Natural killer cell treated with Interleukin-12 subunit alpha and Interleukin-12 subunit beta and Interleukin-15 and Interleukin-18, amount 100 ng/mL, for 72 hours (primary cell): ENCODE measurements around the gene CNPPD1. TPM values are rescaled to one million over a fixed set of nuclear protein-coding genes. Genes with fewer than 3 reads are reported as not detected.
A peak's percentile ranks its signal among the peaks of the same experiment; 100 is the strongest.

Experiments used
- ATAC-seq, 2 donors: fragments of 150-1000 bp; cut with Tn5 transposase in 1 of 2; sonication (Bioruptor Pico), chemical (Tn5 transposase) in 1 of 2; 2 replicates each; pipeline ENCODE4 v1.10.0; 2021
- DNase-seq: peaks from one replicate; pipeline ENCODE4 v3.0.0; 2022; ENCODE audit warnings: low spot score
- H3K27ac Mint-ChIP-seq, 2 donors: 1 replicate in 1 of 2; 2 replicates in 1 of 2; pipeline ENCODE4 v1.8.0; 2022; ENCODE audit warnings: mixed read lengths in 2 of 2, mild to moderate bottlenecking in 1 of 2, moderate library complexity in 1 of 2
- H3K27me3 Mint-ChIP-seq, 2 donors: 1 replicate in 1 of 2; 2 replicates in 1 of 2; pipeline ENCODE4 v1.8.0; 2022; ENCODE audit warnings: mixed read lengths in 2 of 2
- H3K36me3 Mint-ChIP-seq: one replicate; pipeline ENCODE4 v1.8.0; 2022; ENCODE audit warnings: mixed read lengths
- H3K4me1 Mint-ChIP-seq, 2 donors: 1 replicate in 1 of 2; 2 replicates in 1 of 2; pipeline ENCODE4 v1.8.0; 2022; ENCODE audit warnings: low read depth in 2 of 2, mixed read lengths in 2 of 2, mild to moderate bottlenecking in 1 of 2
- H3K4me3 Mint-ChIP-seq: one replicate; pipeline ENCODE4 v1.8.0; 2022; ENCODE audit warnings: mixed read lengths
- H3K9me3 Mint-ChIP-seq: 2 replicates; pipeline ENCODE4 v1.8.0; 2022; ENCODE audit warnings: mixed read lengths
- total RNA-seq, 2 donors: library from RNA; stranded (reverse); gene quantifications; one replicate each; pipeline ENCODE4 v1.2.3, GENCODE V29; 2022

The CNPPD1 gene
- total RNA-seq, 2 donors from 2014 or later, result 60.8 to 68.5 TPM

GRCh38 chr2:219168932-219169331, 7.8 kb downstream of the CNPPD1 start:
- Mint-ChIP-seq H3K36me3 (peaks cover 6% of the 10 kb centered on the region), H3K27me3 (no peaks in the 10 kb centered on the region), H3K9me3 (no peaks in the 10 kb centered on the region), H3K4me3 (no peak overlapping the region), H3K4me1 (peaks cover 5 to 9% of the 10 kb centered on the region in 2 donors), H3K27ac (no peak overlapping the region)
- DNase-seq (no peak), ATAC-seq (no peak)

GRCh38 chr2:219168526-219168925, 8.2 kb downstream of the CNPPD1 start:
- Mint-ChIP-seq H3K9me3 (no peaks in the 10 kb centered on the region), H3K4me1 (peaks cover 5 to 7% of the 10 kb centered on the region in 2 donors), H3K36me3 (peaks cover 6% of the 10 kb centered on the region), H3K27ac (no peak overlapping the region), H3K4me3 (no peak overlapping the region), H3K27me3 (no peaks in the 10 kb centered on the region)
- ATAC-seq (no peak), DNase-seq (no peak)

- no peak overlapping the region for H3K4me3 Mint-ChIP-seq
- H3K4me1 Mint-ChIP-seq, result peaks cover 5 to 7% of the 10 kb centered on the region in 2 donors
- H3K9me3 Mint-ChIP-seq, result no peaks in the 10 kb centered on the region
- no peaks in the 10 kb centered on the region for H3K27me3 Mint-ChIP-seq
- ATAC-seq, result no peak
- no peak for DNase-seq
- H3K36me3 Mint-ChIP-seq, result peaks cover 6% of the 10 kb centered on the region
- no peak overlapping the region for H3K27ac Mint-ChIP-seq
Observed at GRCh38 chr2:219167997-219168396, 8.7 kb downstream of the CNPPD1 start.

- H3K9me3 Mint-ChIP-seq, result no peaks in the 10 kb centered on the region
- no peaks in the 10 kb centered on the region for H3K27me3 Mint-ChIP-seq
- H3K27ac Mint-ChIP-seq, result no peak overlapping the region
- DNase-seq, result no peak
- no peak for ATAC-seq
- peaks cover 7 to 10% of the 10 kb centered on the region in 2 donors for H3K4me1 Mint-ChIP-seq
- H3K4me3 Mint-ChIP-seq, result no peak overlapping the region
- no peaks in the 10 kb centered on the region for H3K36me3 Mint-ChIP-seq
Observed at GRCh38 chr2:219165058-219165911, 11.4 kb downstream of the CNPPD1 start.

GRCh38 chr2:219163156-219163555, 13.6 kb downstream of the CNPPD1 start:
- Mint-ChIP-seq H3K27ac (no peak overlapping the region), H3K4me3 (no peak overlapping the region), H3K36me3 (no peaks in the 10 kb centered on the region), H3K4me1 (peaks cover 17 to 18% of the 10 kb centered on the region in 2 donors), H3K9me3 (no peaks in the 10 kb centered on the region), H3K27me3 (no peaks in the 10 kb centered on the region)
- no peak for DNase-seq
- ATAC-seq, result no peak

GRCh38 chr2:219161097-219161496, 15.6 kb downstream of the CNPPD1 start:
- DNase-seq, result no peak
- Mint-ChIP-seq H3K27me3 (no peaks in the 10 kb centered on the region), H3K4me1 (peaks cover 15 to 17% of the 10 kb centered on the region in 2 donors), H3K9me3 (no peaks in the 10 kb centered on the region), H3K27ac (peak overlapping the region; percentile 73 to 77), H3K4me3 (peak overlapping the region; percentile 82), H3K36me3 (peaks cover 11% of the 10 kb centered on the region)
- ATAC-seq, result no peak

- Mint-ChIP-seq H3K27me3 (no peaks in the 10 kb centered on the region), H3K4me1 (peaks cover 15 to 17% of the 10 kb centered on the region in 2 donors), H3K27ac (peak within 1 kb of the TSS; percentile 73 to 77), H3K36me3 (peaks cover 11% of the 10 kb centered on the region), H3K9me3 (no peaks in the 10 kb centered on the region), H3K4me3 (peak within 1 kb of the TSS; percentile 82)
- peak; percentile 95 for DNase-seq
- peak; percentile 94 for ATAC-seq
Observed at GRCh38 chr2:219160186-219161017, 16.3 kb downstream of the CNPPD1 start, which contains the start of gene NHEJ1. Gene NHEJ1 (minus strand): TSS chr2:219160815. CDS start chr2:219158362, 2,453 bp downstream.

GRCh38 chr2:219159771-219160185, 16.9 kb downstream of the CNPPD1 start:
- ATAC-seq (no peak), DNase-seq (no peak)
- H3K9me3 Mint-ChIP-seq, result no peaks in the 10 kb centered on the region

GRCh38 chr2:219158586-219158985, 18.1 kb downstream of the CNPPD1 start:
- no peak for ATAC-seq
- Mint-ChIP-seq H3K27ac (no peak overlapping the region), H3K36me3 (peaks cover 12% of the 10 kb centered on the region), H3K9me3 (no peaks in the 10 kb centered on the region), H3K4me1 (peaks cover 15 to 17% of the 10 kb centered on the region in 2 donors), H3K27me3 (no peaks in the 10 kb centered on the region), H3K4me3 (peak overlapping the region; percentile 3)
- DNase-seq, result no peak

More at GRCh38 chr2:219159771-219160185, 16.9 kb downstream of the CNPPD1 start:
- Mint-ChIP-seq H3K4me1 (peaks cover 15 to 17% of the 10 kb centered on the region in 2 donors), H3K27me3 (no peaks in the 10 kb centered on the region), H3K4me3 (peak overlapping the region; percentile 82), H3K36me3 (peaks cover 11% of the 10 kb centered on the region), H3K27ac (peak overlapping the region; percentile 73 to 77)

- no peak for DNase-seq
- Mint-ChIP-seq H3K4me3 (no peak overlapping the region), H3K27me3 (no peaks in the 10 kb centered on the region), H3K9me3 (no peaks in the 10 kb centered on the region), H3K4me1 (peaks cover 15 to 17% of the 10 kb centered on the region in 2 donors), H3K36me3 (peaks cover 15% of the 10 kb centered on the region), H3K27ac (no peak overlapping the region)
- ATAC-seq, result no peak
Observed at GRCh38 chr2:219158025-219158424, 18.7 kb downstream of the CNPPD1 start.

GRCh38 chr2:219157396-219157795, 19.3 kb downstream of the CNPPD1 start:
- Mint-ChIP-seq H3K36me3 (peaks cover 15% of the 10 kb centered on the region), H3K9me3 (no peaks in the 10 kb centered on the region), H3K4me1 (peaks cover 15 to 17% of the 10 kb centered on the region in 2 donors), H3K27me3 (no peaks in the 10 kb centered on the region), H3K4me3 (no peak overlapping the region), H3K27ac (no peak overlapping the region)
- ATAC-seq (no peak), DNase-seq (no peak)

- no peaks in the 10 kb centered on the region for H3K27me3 Mint-ChIP-seq
- peaks cover 15% of the 10 kb centered on the region for H3K36me3 Mint-ChIP-seq
- ATAC-seq (no peak), DNase-seq (peak; percentile 70)
- H3K4me3 Mint-ChIP-seq, result no peak overlapping the region
- H3K9me3 Mint-ChIP-seq, result no peaks in the 10 kb centered on the region
- peaks cover 7 to 11% of the 10 kb centered on the region in 2 donors for H3K4me1 Mint-ChIP-seq
- H3K27ac Mint-ChIP-seq, result no peak overlapping the region
Observed at GRCh38 chr2:219155054-219155644, 21.6 kb downstream of the CNPPD1 start.

GRCh38 chr2:219149667-219150066, 27.1 kb downstream of the CNPPD1 start:
- H3K4me3 Mint-ChIP-seq, result no peak overlapping the region
- ATAC-seq (no peak), DNase-seq (no peak)
- no peaks in the 10 kb centered on the region for H3K9me3 Mint-ChIP-seq
- H3K27ac Mint-ChIP-seq, result no peak overlapping the region
- H3K27me3 Mint-ChIP-seq, result no peaks in the 10 kb centered on the region
- H3K36me3 Mint-ChIP-seq, result peaks cover 17% of the 10 kb centered on the region
- H3K4me1 Mint-ChIP-seq, result no peaks in the 10 kb centered on the region
